Renal cortex interstitium (tissue), 11 donors: ENCODE results near the gene C4orf50. TPM values are rescaled to one million over a fixed set of nuclear protein-coding genes. Genes with fewer than 3 reads are reported as not detected.
A peak's percentile ranks its signal among the peaks of the same experiment; 100 is the strongest.
"Not testable (repeated sequence)": the region's sequence is repeated elsewhere in the genome, so short reads cannot be mapped to it uniquely, and the experiment has no call there.

ENCODE experiments used
- DNase-seq, 11 donors: peaks; one replicate each; pipeline ENCODE4 v3.0.0-alpha.2; 2013; ENCODE audit warnings: low read depth in 9 of 11, low spot score in 4 of 11; ENCODE audit errors: extremely low read depth in 1 of 11
- polyA plus RNA-seq, 3 donors: library from polyadenylated mRNA; unstranded; fragments of 120-200 nt; gene quantifications; one replicate each; pipeline ENCODE4 v1.2.1, GENCODE V29; 2013; ENCODE audit not compliant: insufficient read length in 3 of 3

The C4orf50 gene
- polyA plus RNA-seq, 3 donors = 0.03 TPM; not detected in 2

GRCh38 chr4:6021831-6022606 is 3.8 kb upstream of the C4orf50 start:
- DNase-seq = no peak

- DNase-seq = no peak
Observed at GRCh38 chr4:6020613-6021012, 2.4 kb upstream of the C4orf50 start.

DNA sequence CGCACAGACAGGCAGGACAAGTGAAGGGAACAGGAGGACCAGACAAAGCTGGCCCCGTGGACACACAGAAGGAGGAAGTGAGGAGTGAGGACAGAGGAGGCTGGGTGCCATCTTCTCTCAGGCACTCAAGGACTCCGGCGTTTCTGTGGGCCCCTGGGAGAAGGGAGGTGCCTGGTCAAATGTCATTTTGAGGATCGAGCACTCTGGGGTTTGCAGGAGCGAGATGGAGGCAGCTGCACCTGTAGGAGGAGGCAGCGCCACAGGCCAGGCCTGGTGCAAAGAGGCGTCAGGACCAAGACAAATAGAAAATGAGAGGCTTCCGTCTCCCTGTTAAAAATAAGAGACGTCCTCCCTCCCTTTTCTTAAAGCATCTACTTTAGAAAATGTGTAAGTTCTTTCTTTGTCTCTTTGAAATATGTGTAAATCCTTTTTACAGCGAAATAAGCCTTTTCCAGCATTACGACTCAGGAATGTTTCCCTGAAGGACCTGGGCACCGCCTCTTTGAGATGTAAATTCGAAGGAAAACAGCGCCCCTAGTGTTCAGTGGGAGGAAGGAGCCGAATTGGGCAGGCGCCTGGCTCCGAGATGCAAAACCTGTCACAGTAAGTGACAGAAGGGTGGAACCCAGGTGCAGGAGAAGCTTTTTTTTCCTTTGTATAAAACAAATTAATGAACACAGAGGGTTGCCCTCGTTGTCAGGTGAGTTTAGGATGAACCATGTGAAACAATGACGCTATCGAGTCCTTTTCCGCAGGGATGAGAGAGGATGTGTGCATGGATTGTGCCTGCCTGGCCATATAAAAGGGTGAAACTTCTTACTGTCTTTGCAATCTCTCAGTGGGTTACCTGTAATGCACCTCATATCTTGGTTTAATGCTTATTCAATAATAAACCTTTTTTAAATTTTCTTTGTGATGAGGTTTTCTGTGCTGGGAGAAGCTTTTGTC is 1.4 kb upstream of the C4orf50 start:
- peak in 10 of 11 donors; percentile 17 to 56 (median 40) for DNase-seq

GRCh38 chr4:6017800-6018199 is 431 bp downstream of the C4orf50 start:
- DNase-seq = no peak

- no peak for DNase-seq
Observed at GRCh38 chr4:6017030-6017429, 1.2 kb downstream of the C4orf50 start.

DNA sequence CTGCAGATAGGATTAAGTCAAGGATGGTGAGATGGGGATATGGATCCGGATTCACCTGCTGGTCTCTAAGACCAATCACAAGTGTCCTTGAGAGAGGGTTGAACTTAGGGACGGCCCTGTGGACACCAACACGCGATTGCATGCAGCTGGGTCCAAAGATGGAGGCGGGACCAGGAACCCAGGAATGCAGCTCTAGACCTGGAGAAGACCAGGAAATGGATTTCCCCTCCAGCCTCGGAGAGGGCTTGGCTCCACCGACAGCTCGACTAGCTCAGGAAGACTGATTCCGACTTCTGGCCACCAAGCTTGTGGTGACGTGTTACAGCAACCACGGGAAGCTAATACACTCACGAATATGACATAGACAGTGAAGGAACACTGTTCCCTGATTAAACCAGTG is 4.7 kb downstream of the C4orf50 start:
- no peak for DNase-seq

DNA sequence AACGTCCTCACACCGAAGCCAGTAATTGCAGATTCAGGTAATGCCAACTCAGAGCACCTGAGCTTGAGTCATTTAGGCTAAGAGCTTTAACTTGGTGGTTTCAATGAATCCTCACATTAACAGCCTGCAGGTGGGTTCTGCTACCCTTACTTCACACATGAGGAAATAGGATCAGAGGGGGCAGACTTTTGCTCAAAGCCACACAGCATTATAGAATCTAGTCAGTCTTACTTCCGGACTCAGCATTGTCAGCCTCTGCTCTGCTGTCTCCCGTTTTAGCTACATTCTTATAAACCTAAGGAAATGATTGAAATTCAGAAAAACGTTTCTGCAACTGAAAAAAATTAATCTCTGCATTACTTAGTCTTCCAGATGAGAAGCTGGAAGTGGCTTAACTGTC is 6.0 kb downstream of the C4orf50 start:
- DNase-seq = no peak

DNA sequence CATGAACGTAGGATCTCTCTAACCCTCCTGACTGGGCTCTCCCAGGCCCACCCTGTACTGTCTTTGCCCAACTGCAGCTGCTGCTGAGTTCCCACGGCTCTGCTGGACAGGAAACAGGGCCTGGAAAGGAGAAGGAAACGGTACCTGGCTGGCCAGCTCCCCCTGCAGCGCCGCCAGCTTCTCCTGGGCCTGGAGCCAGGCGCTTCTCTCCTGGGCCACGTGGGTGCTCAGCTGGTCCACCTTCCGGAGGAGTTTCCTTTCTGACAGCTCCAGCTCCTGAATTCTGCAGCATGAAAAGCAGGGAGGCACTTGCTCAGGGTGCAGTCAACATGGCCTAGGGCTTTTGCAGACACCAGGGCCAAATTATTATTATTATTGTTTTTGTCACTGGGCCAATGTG is 6.5 kb downstream of the C4orf50 start:
- peak in 1 of 11 donors; percentile 11 for DNase-seq

DNA sequence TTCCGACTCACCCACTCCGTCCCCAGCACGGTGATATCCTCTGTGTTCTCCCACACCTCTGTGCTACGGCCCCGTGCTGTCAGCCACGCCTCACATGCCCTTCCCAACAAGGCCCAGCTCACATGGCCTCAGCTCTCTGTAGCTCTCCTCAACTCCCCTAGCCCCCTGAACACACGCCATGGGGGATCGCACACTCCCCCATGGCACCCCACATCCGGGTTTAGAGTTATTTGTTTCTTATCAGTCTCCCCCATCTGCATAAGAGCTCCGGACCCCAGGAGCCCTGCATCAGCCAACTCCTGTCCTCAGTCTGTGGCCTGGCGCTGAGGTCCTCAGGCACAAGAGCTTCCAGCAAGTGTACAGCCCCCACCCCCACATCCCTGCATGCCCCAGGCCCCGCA is 7.0 kb downstream of the C4orf50 start:
- DNase-seq = no peak

DNA sequence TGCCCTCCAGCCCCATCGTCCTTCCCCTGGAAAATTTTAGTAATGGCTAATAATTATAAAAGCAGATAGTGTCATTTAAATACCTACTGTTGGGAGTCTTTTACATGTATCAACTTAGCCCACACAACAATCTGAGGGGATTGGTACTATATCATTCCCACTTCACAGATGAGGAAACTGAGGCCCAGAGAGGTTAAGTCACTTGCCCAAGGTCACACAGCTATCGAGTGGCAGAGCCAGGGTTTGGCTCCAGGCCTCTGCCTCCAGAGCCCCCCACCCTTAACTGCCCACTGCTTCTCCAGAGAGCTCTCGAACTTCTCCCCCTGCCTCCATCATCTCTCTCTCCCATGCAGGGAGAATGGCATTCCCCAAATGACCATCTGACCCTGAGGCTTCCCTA is 7.4 kb downstream of the C4orf50 start:
- DNase-seq = no peak

DNA sequence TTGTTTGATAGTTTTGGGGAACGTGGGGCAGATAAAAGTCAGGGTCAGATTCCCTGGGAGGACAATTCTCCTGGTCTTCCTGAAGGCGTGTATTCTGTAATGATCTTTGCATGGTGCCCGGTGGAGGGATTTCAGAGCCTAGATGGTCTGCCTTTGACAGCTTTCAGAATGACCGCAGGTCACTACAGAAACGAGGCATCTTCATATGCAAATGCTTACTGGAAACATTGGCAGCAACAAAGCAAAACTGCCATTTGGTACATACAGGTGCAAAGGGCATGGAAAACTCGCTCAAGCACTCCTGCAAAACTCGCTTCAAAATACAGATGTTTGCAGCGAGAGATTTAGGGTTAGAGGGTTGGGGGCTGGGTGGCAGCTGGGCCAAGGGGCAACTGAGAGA is 8.8 kb downstream of the C4orf50 start:
- DNase-seq = no peak

DNA sequence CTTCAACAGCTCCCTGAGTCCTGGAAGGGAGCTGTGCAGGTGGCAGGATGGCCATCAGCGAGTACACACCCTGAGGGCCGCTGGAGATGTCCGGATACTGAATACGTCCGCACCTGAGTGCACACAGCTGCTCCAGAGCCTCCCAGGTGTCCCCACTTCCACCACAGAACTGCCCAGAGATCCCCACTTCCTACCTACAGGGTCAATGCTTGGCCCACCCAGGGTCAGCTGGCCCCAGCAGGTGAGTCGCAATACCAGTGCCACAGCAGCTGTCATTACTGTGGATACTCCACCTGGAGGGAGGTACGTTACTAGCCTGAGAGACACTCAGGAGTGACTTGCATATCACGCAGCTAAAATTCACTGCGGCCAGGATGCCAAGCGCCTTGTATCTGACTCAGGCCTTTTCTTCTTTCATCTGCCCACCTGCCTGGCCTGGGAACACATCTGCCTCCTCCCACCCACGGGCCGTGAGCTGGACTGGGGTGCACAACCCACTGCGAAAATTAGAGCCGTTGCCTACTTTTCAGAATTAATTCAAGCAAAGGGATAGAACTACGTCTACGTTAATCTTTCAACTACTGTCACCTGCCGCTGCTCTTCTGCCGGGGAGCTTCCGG is 9.4 kb downstream of the C4orf50 start:
- DNase-seq = no peak

DNA sequence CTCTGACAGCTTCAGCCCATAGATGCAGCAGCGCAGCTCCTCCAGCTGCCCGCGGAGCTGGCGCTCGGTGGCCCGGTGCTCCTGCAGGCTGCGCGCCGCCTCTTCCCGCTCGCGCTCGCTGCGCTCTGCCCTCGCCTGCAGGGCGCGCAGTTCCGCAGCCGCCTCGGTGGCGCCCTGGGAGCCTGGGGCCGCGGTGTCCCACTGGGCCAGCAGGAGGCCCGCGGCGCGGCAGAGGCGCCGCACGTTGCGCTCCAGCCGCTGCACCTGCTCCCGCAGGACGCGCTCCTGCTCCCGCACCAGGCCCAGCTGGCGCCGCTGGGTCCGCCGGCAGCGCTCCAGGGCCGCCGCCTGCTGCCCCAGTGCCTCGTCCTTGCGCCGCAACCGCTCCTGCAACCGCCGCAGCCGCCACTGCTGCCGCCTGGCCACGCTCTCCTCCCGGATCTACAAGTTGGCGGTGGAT is 10.1 kb downstream of the C4orf50 start:
- DNase-seq = no peak

DNA sequence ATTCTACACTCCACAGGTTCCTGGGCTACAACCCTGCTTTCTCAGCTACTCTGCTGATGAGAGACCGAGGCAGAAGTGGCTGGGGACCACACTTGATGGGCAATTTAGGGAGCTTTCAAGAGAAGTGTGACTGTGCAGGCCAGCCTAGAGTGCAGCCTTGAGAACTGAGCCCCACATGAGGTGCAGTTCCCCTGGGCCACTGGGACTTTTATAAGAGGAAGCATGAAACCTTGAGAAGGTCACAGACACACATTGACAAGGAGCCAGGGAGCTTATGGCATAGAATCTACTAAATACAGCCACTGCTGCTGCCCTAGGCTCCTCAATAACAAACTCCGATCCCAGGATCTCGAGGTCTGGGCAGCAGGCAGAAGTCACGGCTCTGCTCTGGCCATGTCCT is 13.1 kb downstream of the C4orf50 start:
- DNase-seq = no peak

GRCh38 chr4:6003485-6003884 is 14.7 kb downstream of the C4orf50 start:
- DNase-seq = not testable (repeated sequence)

- DNase-seq = no peak
Observed at GRCh38 chr4:6002926-6003325, 15.3 kb downstream of the C4orf50 start.

GRCh38 chr4:6002492-6002833 is 15.8 kb downstream of the C4orf50 start:
- no peak for DNase-seq

DNA sequence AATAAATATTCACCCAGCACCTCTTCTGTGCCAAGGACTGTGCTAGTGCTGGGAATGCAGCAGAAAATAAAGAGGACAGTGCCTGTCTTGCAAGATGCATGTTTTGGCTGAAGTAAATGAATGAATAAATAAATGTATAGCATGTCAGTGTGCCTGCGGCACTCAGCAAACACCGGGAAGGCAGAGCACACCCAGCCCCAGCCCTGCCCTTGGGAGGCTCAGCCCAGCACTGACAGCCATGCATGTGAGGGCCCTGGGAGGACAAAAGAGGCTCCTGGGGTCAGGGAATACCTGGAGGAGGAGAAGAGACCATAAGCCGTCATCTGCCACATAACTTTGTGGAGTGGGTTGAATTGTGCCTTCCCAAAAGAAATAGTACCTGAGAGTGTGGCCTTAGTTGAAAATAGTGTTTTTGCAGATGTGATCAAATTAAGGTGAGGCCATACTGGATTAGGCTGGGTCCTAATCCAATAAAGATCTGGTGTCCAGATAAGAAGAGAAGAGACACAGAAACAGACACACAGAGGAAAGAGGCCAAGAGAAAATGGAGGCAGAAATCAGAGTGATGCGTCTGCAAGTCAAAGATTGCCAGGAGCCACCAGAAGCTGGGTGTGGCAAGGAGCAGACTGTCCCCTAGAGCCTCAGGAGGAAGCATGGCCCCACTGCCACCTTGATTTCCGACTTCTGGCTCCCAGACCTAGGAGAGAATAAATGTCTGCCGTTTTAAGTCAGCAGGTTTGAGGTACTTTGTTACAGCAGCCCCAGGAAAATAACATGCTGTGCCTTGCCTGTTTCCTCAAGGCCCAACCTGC is 16.3 kb downstream of the C4orf50 start:
- no peak for DNase-seq

GRCh38 chr4:5999830-6000365 is 18.3 kb downstream of the C4orf50 start:
- DNase-seq = no peak
